ENCODE results near the gene DGAT2.

GRCh38 chr11:75826461-75827230, 58.1 kb downstream of the DGAT2 start:
- TF ChIP-seq EZH2 (IDR thresholded peaks at IDR 0.05; ENCODE audit: borderline replicate concordance, low read depth, low read length, severe bottlenecking), result no peak
- TF ChIP-seq, protein P1, sequence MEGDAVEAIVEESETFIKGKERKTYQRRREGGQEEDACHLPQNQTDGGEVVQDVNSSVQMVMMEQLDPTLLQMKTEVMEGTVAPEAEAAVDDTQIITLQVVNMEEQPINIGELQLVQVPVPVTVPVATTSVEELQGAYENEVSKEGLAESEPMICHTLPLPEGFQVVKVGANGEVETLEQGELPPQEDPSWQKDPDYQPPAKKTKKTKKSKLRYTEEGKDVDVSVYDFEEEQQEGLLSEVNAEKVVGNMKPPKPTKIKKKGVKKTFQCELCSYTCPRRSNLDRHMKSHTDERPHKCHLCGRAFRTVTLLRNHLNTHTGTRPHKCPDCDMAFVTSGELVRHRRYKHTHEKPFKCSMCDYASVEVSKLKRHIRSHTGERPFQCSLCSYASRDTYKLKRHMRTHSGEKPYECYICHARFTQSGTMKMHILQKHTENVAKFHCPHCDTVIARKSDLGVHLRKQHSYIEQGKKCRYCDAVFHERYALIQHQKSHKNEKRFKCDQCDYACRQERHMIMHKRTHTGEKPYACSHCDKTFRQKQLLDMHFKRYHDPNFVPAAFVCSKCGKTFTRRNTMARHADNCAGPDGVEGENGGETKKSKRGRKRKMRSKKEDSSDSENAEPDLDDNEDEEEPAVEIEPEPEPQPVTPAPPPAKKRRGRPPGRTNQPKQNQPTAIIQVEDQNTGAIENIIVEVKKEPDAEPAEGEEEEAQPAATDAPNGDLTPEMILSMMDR (IDR thresholded peaks at IDR 0.05; ENCODE audit: borderline replicate concordance, extremely low read depth, low read length, poor library complexity, severe bottlenecking), result no peak
